ENCODE data around the gene R3HDM4.
A peak's percentile ranks its signal among the peaks of the same experiment; 100 is the strongest.

R3HDM4 gene

DNA sequence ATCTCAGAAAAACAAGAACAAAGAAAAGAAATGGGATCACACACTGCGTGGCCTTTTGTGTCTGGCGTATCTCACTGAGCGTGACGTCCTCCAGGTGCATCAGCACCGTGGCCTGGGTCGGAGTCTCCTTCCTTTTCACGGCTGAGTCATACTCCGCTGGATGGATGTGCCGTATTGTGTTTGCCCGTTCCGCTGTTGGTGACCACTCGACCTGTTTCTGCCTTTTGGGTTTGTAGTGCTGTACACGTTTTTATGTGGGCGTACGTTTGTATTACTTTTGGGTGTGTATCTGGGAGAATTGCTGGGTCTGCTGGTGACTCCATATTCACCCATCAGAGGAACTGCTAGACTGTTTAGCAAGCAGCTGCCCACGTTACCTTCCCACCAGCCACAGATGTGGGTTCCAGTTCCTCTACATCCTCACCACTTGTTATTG lies 24.3 kb upstream of the R3HDM4 start:
- no peak overlapping the region for H2AK5ac ChIP-seq (ENCODE audit: low read depth, low read length)
- H3K4me3 ChIP-seq (ENCODE audit: low read length in 2 of 2) = no peak overlapping the region
- no peaks in the 10 kb centered on the region for H3K27me3 ChIP-seq (ENCODE audit: control insufficient read depth in 3 of 3, insufficient read depth in 3 of 3, low read depth in 1 of 3, low read length in 3 of 3)
- H2AFZ ChIP-seq (ENCODE audit: low read length) = no peak overlapping the region
- WGBS, 2 donors (ENCODE audit: extremely low coverage in 2 of 2, insufficient read length in 2 of 2, insufficient replicate concordance in 1 of 2) = no CpG with 5 or more reads among the region's 16 CpGs
- peaks cover 0 to 3% of the 10 kb centered on the region in 2 donors for H3K9me3 ChIP-seq (replicated peaks in 1 of 2; ENCODE audit: control insufficient read depth in 2 of 2, insufficient read depth in 1 of 2, low read depth in 1 of 2, low read length in 2 of 2)
- peaks cover 31 to 83% of the 10 kb centered on the region in 2 donors for H3K36me3 ChIP-seq (replicated peaks in 1 of 2; ENCODE audit: control insufficient read depth in 2 of 2, insufficient read depth in 2 of 2, low read length in 2 of 2)
- H3K9ac ChIP-seq (ENCODE audit: low read depth, low read length, poor library complexity) = no peak overlapping the region
- H3K4me2 ChIP-seq (ENCODE audit: insufficient read depth, low read length, poor library complexity, severe bottlenecking) = no peak overlapping the region
- H3K18ac ChIP-seq (ENCODE audit: low read length) = no peak overlapping the region
- H2BK120ac ChIP-seq (ENCODE audit: low read depth, low read length) = no peak overlapping the region
- no peak for DNase-seq (ENCODE audit: low spot score)
- H2BK12ac ChIP-seq (ENCODE audit: low read length) = no peak overlapping the region
- no peak overlapping the region for H3K14ac ChIP-seq (ENCODE audit: low read length)
- H3K4ac ChIP-seq (ENCODE audit: low read length) = no peak overlapping the region
- H4K91ac ChIP-seq (ENCODE audit: low read depth, low read length, poor library complexity) = no peak overlapping the region
- no peak overlapping the region for H3K27ac ChIP-seq (replicated peaks; ENCODE audit: low read length)
- H3K23ac ChIP-seq (ENCODE audit: low read depth, low read length, poor library complexity) = no peak overlapping the region
- no peak overlapping the region for H2BK15ac ChIP-seq (ENCODE audit: low read length)
- peaks cover 4 to 11% of the 10 kb centered on the region in 2 donors for H3K4me1 ChIP-seq (ENCODE audit: control insufficient read depth in 2 of 2, insufficient read depth in 1 of 2, low read depth in 1 of 2, low read length in 2 of 2)
- H2BK5ac ChIP-seq (ENCODE audit: low read length) = no peak overlapping the region
- H4K8ac ChIP-seq (ENCODE audit: low read depth, low read length) = no peak overlapping the region
- peaks cover 44% of the 10 kb centered on the region for H3K79me1 ChIP-seq (ENCODE audit: low read depth, low read length)

DNA sequence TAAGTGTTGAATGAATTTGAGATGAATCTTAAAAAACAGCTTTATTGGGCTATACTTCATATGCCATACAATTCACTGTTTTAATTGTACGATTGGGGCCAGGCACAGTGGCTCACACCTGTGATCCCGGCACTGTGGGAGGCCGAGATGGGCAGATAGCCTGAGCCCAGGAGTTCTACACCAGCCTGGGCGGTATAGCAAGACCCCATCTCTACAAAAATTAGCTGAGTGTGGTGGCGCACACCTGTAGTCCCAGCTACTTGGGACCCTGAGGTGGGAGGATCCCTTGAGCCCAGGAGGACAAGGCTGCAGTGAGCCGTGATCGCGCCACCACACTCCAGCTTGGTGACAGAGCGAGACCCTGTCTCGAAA lies 23.1 kb upstream of the R3HDM4 start:
- Histone ChIP-seq H2BK5ac (ENCODE audit: low read length) (no peak overlapping the region), H3K27ac (replicated peaks; ENCODE audit: low read length) (no peak overlapping the region), H3K4ac (ENCODE audit: low read length) (no peak overlapping the region), H4K8ac (ENCODE audit: low read depth, low read length) (peak overlapping the region; percentile 96), H3K4me2 (ENCODE audit: insufficient read depth, low read length, poor library complexity, severe bottlenecking) (no peak overlapping the region), H4K91ac (ENCODE audit: low read depth, low read length, poor library complexity) (no peak overlapping the region), H3K9me3 (replicated peaks in 1 of 2; ENCODE audit: control insufficient read depth in 2 of 2, insufficient read depth in 1 of 2, low read depth in 1 of 2, low read length in 2 of 2) (peaks cover 0 to 3% of the 10 kb centered on the region in 2 donors), H2AFZ (ENCODE audit: low read length) (no peak overlapping the region), H2BK15ac (ENCODE audit: low read length) (no peak overlapping the region), H3K23ac (ENCODE audit: low read depth, low read length, poor library complexity) (no peak overlapping the region), H2BK120ac (ENCODE audit: low read depth, low read length) (no peak overlapping the region), H3K18ac (ENCODE audit: low read length) (no peak overlapping the region), H2AK5ac (ENCODE audit: low read depth, low read length) (no peak overlapping the region), H3K14ac (ENCODE audit: low read length) (no peak overlapping the region), H3K9ac (ENCODE audit: low read depth, low read length, poor library complexity) (no peak overlapping the region), H2BK12ac (ENCODE audit: low read length) (no peak overlapping the region), H3K36me3 (replicated peaks in 1 of 2; ENCODE audit: control insufficient read depth in 2 of 2, insufficient read depth in 2 of 2, low read length in 2 of 2) (peaks cover 33 to 81% of the 10 kb centered on the region in 2 donors), H3K4me1 (ENCODE audit: control insufficient read depth in 2 of 2, insufficient read depth in 1 of 2, low read depth in 1 of 2, low read length in 2 of 2) (peaks cover 4 to 7% of the 10 kb centered on the region in 2 donors), H3K79me1 (ENCODE audit: low read depth, low read length) (peaks cover 41% of the 10 kb centered on the region), H3K27me3 (ENCODE audit: control insufficient read depth in 3 of 3, insufficient read depth in 3 of 3, low read depth in 1 of 3, low read length in 3 of 3) (no peaks in the 10 kb centered on the region), H3K4me3 (ENCODE audit: low read length in 2 of 2) (no peak overlapping the region)
- no CpG with 5 or more reads among the region's 10 CpGs for WGBS, 2 donors (ENCODE audit: extremely low coverage in 2 of 2, insufficient read length in 2 of 2, insufficient replicate concordance in 1 of 2)
- no peak for DNase-seq (ENCODE audit: low spot score)

DNA sequence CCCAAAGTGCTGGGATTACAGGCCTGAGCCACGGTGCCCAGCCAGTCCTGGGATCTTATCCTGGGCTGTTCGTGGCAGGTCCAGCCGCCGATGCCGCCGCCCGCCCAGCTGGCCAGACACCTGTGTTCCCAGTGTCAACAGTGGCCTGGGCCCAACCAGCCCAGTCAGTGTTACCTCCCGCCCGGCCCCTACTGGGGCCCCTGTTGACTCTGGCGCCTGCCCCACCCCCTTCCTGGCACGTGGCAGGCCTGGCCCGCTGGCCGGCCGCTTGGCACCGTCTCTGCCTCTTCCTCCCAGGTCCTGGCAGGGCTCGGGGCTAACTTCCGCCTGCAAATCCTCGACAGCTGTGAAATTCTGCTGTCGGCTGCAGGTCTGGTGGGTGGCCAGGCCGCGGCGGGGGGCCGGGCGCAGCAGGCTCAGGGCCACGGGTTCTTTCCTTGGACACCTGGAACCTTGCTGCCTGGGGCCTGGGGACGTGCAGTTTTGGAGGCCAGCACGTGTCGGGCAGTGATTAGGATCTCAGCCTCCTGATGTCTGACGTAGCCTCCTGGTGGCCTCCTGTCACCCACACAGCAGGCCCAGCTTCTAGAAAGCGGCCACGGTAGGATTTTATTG lies 22.0 kb upstream of the R3HDM4 start:
- Histone ChIP-seq H3K36me3 (replicated peaks in 1 of 2; ENCODE audit: control insufficient read depth in 2 of 2, insufficient read depth in 2 of 2, low read length in 2 of 2) (peaks cover 35 to 83% of the 10 kb centered on the region in 2 donors), H2BK12ac (ENCODE audit: low read length) (no peak overlapping the region), H3K23ac (ENCODE audit: low read depth, low read length, poor library complexity) (no peak overlapping the region), H3K4me3 (ENCODE audit: low read length in 2 of 2) (no peak overlapping the region), H3K27me3 (ENCODE audit: control insufficient read depth in 3 of 3, insufficient read depth in 3 of 3, low read depth in 1 of 3, low read length in 3 of 3) (no peaks in the 10 kb centered on the region), H3K27ac (replicated peaks; ENCODE audit: low read length) (no peak overlapping the region), H3K4me1 (ENCODE audit: control insufficient read depth in 2 of 2, insufficient read depth in 1 of 2, low read depth in 1 of 2, low read length in 2 of 2) (peaks cover 4 to 7% of the 10 kb centered on the region in 2 donors), H4K91ac (ENCODE audit: low read depth, low read length, poor library complexity) (no peak overlapping the region), H2BK5ac (ENCODE audit: low read length) (peak overlapping the region; percentile 90), H3K18ac (ENCODE audit: low read length) (peak overlapping the region; percentile 28), H3K14ac (ENCODE audit: low read length) (no peak overlapping the region), H3K4me2 (ENCODE audit: insufficient read depth, low read length, poor library complexity, severe bottlenecking) (no peak overlapping the region), H2AFZ (ENCODE audit: low read length) (no peak overlapping the region), H3K4ac (ENCODE audit: low read length) (no peak overlapping the region), H3K9me3 (replicated peaks in 1 of 2; ENCODE audit: control insufficient read depth in 2 of 2, insufficient read depth in 1 of 2, low read depth in 1 of 2, low read length in 2 of 2) (peaks cover 0 to 3% of the 10 kb centered on the region in 2 donors), H3K9ac (ENCODE audit: low read depth, low read length, poor library complexity) (no peak overlapping the region), H3K79me1 (ENCODE audit: low read depth, low read length) (peaks cover 38% of the 10 kb centered on the region), H2AK5ac (ENCODE audit: low read depth, low read length) (peak overlapping the region; percentile 75), H4K8ac (ENCODE audit: low read depth, low read length) (no peak overlapping the region), H2BK15ac (ENCODE audit: low read length) (no peak overlapping the region), H2BK120ac (ENCODE audit: low read depth, low read length) (no peak overlapping the region)
- DNase-seq (ENCODE audit: low spot score) = no peak
- no CpG with 5 or more reads among the region's 31 CpGs for WGBS, 2 donors (ENCODE audit: extremely low coverage in 2 of 2, insufficient read length in 2 of 2, insufficient replicate concordance in 1 of 2)

DNA sequence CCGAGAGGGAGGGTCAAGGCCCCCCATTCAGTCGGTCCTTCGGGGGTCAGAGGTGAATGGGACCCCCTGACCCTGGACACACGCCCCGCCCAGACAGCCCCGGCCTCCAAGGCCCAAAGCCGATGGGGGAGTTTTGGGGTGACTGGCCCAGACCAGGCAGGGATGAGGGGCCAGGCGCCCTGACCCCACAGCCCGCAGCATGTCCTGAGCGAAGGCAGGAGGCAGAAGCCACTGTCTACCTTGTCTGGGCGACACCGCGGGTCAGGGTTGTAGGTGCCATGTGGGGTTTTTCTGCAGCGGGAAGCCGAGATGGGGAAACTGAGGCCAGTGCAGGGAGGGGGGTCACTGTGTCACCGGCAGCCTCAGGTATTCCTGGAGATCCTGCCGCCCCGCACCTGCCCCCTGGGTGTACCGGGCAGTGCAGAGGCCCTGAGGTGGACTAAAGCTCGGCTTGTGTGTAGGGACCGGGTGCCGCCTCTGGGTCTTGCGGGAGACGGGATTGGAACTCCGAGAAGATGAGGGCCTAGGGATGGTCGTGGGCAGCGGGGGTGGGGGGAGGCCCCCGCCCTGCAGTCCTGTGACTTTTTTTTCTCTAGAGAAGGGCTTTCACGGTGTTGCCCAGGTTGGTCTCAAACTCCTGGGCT lies 21.3 kb upstream of the R3HDM4 start:
- H3K4me3 ChIP-seq (ENCODE audit: low read length in 2 of 2) = no peak overlapping the region
- no peak overlapping the region for H2BK15ac ChIP-seq (ENCODE audit: low read length)
- H4K8ac ChIP-seq (ENCODE audit: low read depth, low read length) = peak overlapping the region; percentile 43
- WGBS, 2 donors (ENCODE audit: extremely low coverage in 2 of 2, insufficient read length in 2 of 2, insufficient replicate concordance in 1 of 2) = no CpG with 5 or more reads among the region's 29 CpGs
- no peak overlapping the region for H3K9ac ChIP-seq (ENCODE audit: low read depth, low read length, poor library complexity)
- H3K27me3 ChIP-seq (ENCODE audit: control insufficient read depth in 3 of 3, insufficient read depth in 3 of 3, low read depth in 1 of 3, low read length in 3 of 3) = no peaks in the 10 kb centered on the region
- peak overlapping the region; percentile 68 for H2AK5ac ChIP-seq (ENCODE audit: low read depth, low read length)
- peaks cover 34% of the 10 kb centered on the region for H3K79me1 ChIP-seq (ENCODE audit: low read depth, low read length)
- H2BK12ac ChIP-seq (ENCODE audit: low read length) = no peak overlapping the region
- no peak overlapping the region for H3K4ac ChIP-seq (ENCODE audit: low read length)
- H3K14ac ChIP-seq (ENCODE audit: low read length) = no peak overlapping the region
- H3K23ac ChIP-seq (ENCODE audit: low read depth, low read length, poor library complexity) = no peak overlapping the region
- H3K4me1 ChIP-seq (ENCODE audit: control insufficient read depth in 2 of 2, insufficient read depth in 1 of 2, low read depth in 1 of 2, low read length in 2 of 2) = peaks cover 4 to 7% of the 10 kb centered on the region in 2 donors
- peaks cover 0 to 3% of the 10 kb centered on the region in 2 donors for H3K9me3 ChIP-seq (replicated peaks in 1 of 2; ENCODE audit: control insufficient read depth in 2 of 2, insufficient read depth in 1 of 2, low read depth in 1 of 2, low read length in 2 of 2)
- H3K36me3 ChIP-seq (replicated peaks in 1 of 2; ENCODE audit: control insufficient read depth in 2 of 2, insufficient read depth in 2 of 2, low read length in 2 of 2) = peaks cover 35 to 81% of the 10 kb centered on the region in 2 donors
- H3K18ac ChIP-seq (ENCODE audit: low read length) = peak overlapping the region; percentile 83
- H3K4me2 ChIP-seq (ENCODE audit: insufficient read depth, low read length, poor library complexity, severe bottlenecking) = no peak overlapping the region
- no peak overlapping the region for H2AFZ ChIP-seq (ENCODE audit: low read length)
- H3K27ac ChIP-seq (replicated peaks; ENCODE audit: low read length) = no peak overlapping the region
- no peak overlapping the region for H4K91ac ChIP-seq (ENCODE audit: low read depth, low read length, poor library complexity)
- H2BK5ac ChIP-seq (ENCODE audit: low read length) = peak overlapping the region; percentile 90
- DNase-seq (ENCODE audit: low spot score) = no peak
- H2BK120ac ChIP-seq (ENCODE audit: low read depth, low read length) = no peak overlapping the region
